ENCODE data around the gene KIF1B.

DNA sequence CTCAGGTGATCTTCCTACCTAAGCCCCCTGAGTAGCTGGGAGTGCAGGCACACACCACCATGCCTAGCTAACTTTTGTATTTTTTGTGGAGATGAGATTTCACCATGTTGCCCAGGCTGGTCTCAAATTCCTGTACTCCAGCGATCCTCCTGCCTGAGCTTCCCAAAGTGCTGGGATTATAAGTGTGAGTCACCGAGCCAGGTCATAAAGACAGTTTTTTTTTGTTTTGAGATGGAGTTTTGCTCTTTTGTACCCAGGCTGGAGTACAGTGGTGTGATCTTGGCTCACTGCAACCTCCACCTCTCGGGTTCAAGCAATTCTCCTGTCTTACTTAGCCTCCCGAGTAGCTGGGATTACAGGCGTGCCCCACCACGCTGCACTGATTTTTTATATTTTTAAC is 42.1 kb downstream of the KIF1B start:
- TF ChIP-seq, protein P1, sequence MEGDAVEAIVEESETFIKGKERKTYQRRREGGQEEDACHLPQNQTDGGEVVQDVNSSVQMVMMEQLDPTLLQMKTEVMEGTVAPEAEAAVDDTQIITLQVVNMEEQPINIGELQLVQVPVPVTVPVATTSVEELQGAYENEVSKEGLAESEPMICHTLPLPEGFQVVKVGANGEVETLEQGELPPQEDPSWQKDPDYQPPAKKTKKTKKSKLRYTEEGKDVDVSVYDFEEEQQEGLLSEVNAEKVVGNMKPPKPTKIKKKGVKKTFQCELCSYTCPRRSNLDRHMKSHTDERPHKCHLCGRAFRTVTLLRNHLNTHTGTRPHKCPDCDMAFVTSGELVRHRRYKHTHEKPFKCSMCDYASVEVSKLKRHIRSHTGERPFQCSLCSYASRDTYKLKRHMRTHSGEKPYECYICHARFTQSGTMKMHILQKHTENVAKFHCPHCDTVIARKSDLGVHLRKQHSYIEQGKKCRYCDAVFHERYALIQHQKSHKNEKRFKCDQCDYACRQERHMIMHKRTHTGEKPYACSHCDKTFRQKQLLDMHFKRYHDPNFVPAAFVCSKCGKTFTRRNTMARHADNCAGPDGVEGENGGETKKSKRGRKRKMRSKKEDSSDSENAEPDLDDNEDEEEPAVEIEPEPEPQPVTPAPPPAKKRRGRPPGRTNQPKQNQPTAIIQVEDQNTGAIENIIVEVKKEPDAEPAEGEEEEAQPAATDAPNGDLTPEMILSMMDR (IDR thresholded peaks at IDR 0.05; ENCODE audit: low read depth, low read length, missing input control) = no peak
- TF ChIP-seq RAD21 (IDR thresholded peaks at IDR 0.05) (no peak), JUND (IDR thresholded peaks at IDR 0.05) (no peak), SP1 (IDR thresholded peaks at IDR 0.05) (no peak)
- TF ChIP-seq, protein P2, sequence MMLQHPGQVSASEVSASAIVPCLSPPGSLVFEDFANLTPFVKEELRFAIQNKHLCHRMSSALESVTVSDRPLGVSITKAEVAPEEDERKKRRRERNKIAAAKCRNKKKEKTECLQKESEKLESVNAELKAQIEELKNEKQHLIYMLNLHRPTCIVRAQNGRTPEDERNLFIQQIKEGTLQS (IDR thresholded peaks at IDR 0.05) = no peak
- TF ChIP-seq, protein P3, sequence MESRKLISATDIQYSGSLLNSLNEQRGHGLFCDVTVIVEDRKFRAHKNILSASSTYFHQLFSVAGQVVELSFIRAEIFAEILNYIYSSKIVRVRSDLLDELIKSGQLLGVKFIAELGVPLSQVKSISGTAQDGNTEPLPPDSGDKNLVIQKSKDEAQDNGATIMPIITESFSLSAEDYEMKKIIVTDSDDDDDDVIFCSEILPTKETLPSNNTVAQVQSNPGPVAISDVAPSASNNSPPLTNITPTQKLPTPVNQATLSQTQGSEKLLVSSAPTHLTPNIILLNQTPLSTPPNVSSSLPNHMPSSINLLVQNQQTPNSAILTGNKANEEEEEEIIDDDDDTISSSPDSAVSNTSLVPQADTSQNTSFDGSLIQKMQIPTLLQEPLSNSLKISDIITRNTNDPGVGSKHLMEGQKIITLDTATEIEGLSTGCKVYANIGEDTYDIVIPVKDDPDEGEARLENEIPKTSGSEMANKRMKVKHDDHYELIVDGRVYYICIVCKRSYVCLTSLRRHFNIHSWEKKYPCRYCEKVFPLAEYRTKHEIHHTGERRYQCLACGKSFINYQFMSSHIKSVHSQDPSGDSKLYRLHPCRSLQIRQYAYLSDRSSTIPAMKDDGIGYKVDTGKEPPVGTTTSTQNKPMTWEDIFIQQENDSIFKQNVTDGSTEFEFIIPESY (IDR thresholded peaks at IDR 0.05) = no peak

All from liver (tissue), 3 donors.